Heart right ventricle (tissue), 16 donors: ENCODE results near the gene SLC25A2. TPM values are rescaled to one million over a fixed set of nuclear protein-coding genes. Genes with fewer than 3 reads are reported as not detected.
"Not testable (repeated sequence)": the region's sequence is repeated elsewhere in the genome, so short reads cannot be mapped to it uniquely, and the experiment has no call there.

Source experiments
- ATAC-seq, 8 donors: fragments of 200-7000 bp; cut with Tn5 transposase; one replicate each; pipeline ENCODE4 v1.9.1; 2020; ENCODE audit warnings: mild to moderate bottlenecking in 8 of 8, moderate library complexity in 8 of 8, moderate number of reproducible peaks in 1 of 8
- DNase-seq, 2 donors: peaks; one replicate each; pipeline ENCODE4 v3.0.0-alpha.2; 2020
- H3K27ac ChIP-seq, 10 donors: fragments of 200-600 bp; sonication (generic) in 2 of 10; one replicate each; pipeline versions ENCODE4 v1.5.0 to v1.8.0; 2020 to 2022; ENCODE audit warnings: mild to moderate bottlenecking in 3 of 10
- H3K27me3 ChIP-seq, 7 donors: fragments of 200-600 bp; one replicate each; pipeline ENCODE4 v1.8.0; 2021 to 2022; ENCODE audit warnings: mild to moderate bottlenecking in 2 of 7
- H3K36me3 ChIP-seq, 9 donors: fragments of 200-600 bp; sonication (generic) in 1 of 9; one replicate each; pipeline versions ENCODE4 v1.5.0 to v1.8.0; 2020 to 2022; ENCODE audit warnings: mild to moderate bottlenecking in 2 of 9
- H3K4me1 ChIP-seq, 9 donors: fragments of 200-600 bp; sonication (generic) in 1 of 9; one replicate each; pipeline versions ENCODE4 v1.5.0 to v1.8.0; 2020 to 2022; ENCODE audit warnings: mild to moderate bottlenecking in 4 of 9
- H3K4me3 ChIP-seq, 10 donors: fragments of 200-600 bp; sonication (generic) in 2 of 10; one replicate each; pipeline versions ENCODE4 v1.5.0 to v1.8.0; 2020 to 2022; ENCODE audit warnings: mild to moderate bottlenecking in 7 of 10, moderate library complexity in 2 of 10
- H3K9me3 ChIP-seq, 11 donors: fragments of 200-600 bp in 10 of 11; sonication (generic) in 2 of 11; one replicate each; pipeline versions ENCODE4 v1.5.0 to v1.8.0; 2013 to 2022; ENCODE audit warnings: mild to moderate bottlenecking in 2 of 11, control low read depth in 1 of 11, moderate library complexity in 1 of 11
- CTCF ChIP-seq, 9 donors: fragments of 200-600 bp; sonication (generic) in 2 of 9; IDR thresholded peaks; one replicate each; pipeline versions ENCODE4 v1.5.0 to v1.8.0; 2021 to 2022; ENCODE audit warnings: antibody characterized with exemption in 9 of 9, mild to moderate bottlenecking in 5 of 9, moderate library complexity in 1 of 9
- WGBS, 2 donors: extraction: QIAGEN DNeasy Blood & Tissue Kit; methylation state at CpG; one replicate each; pipeline ENCODE4 v1.1.7; 2013; ENCODE audit warnings: inconsistent platforms in 1 of 2; 5-methylcytosine and 5-hydroxymethylcytosine counted together
- intact Hi-C, 10 donors: fragments of 100-400 bp; cut with DNase I; formaldehyde crosslinking; loops; one replicate each; pipeline versions ENCODE4 v1.11.1 to v1.14.2; 2022
- polyA plus RNA-seq, 2 donors: library from polyadenylated mRNA; stranded (reverse); fragments of 200-250 nt; gene quantifications; one replicate each; pipeline ENCODE4 v1.2.3, GENCODE V29; 2013
- total RNA-seq, 10 donors: library from RNA; stranded (reverse); fragmentation: NEBNext Ultra II Directional in 3 of 10; extraction: Animal tissue kit (Norgen Biotek cat#: 25700) in 3 of 10; gene quantifications; one replicate each; pipeline versions ENCODE4 v1.2.1 to v1.2.4, GENCODE V29; 2021 to 2023
- donor health status: Arrhythmogenic right ventricular cardiomyopathy.
- donor health status: ischemic (EF 13 %, LVEDD 7.1; RV severe dilation, severe dysfunction).
- donor health status: healthy with polysubstance abuse.
- donor health status: DM: no; HTN: yes; CAD: no.
- donor health status: DM: no; HTN: no; CAD: no.
- donor health status: ischemic (EF 25% LVEDD 6.9; RV normal size, moderate dysfunction).
- donor health status: ischemic (EF 25% LVEDD 5.7; RV mildly dilated, moderate dysfunction).
- donor health status: healthy.
- donor health status: DM: yes; HTN: yes; CAD: no.
- donor health status: Ischemic cardiomyopathy.
- donor health status: ischemic (EF 35%, LVEDD 5.7; RV mildly dilated, moderate dysfunction).
- donor health status: nonischemic (EF 11% LVEDD 7.7; RV severe dilation, severe dysfunction).
- donor health status: DM: yes; HTN: yes; CAD: no.
- donor health status: PGD.
- donor health status: ischemic (EF 29% LVEDD 5.4; RV normal size, mild dysfunction).
- donor health status: nonischemic (EF 23%, LVEDD 6.1; RV moderate dilation, normal function).

Gene SLC25A2
- total and polyA plus RNA-seq, 12 donors: 0.22 to 0.28 (median 0.28) TPM; not detected in 9

- ATAC-seq (peak in 2 of 8 donors; percentile 28 to 38), DNase-seq (no peak)
- Histone ChIP-seq H3K27me3 (no peaks in the 10 kb centered on the region), H3K4me1 (peaks cover 0 to 23% (median 13%) of the 10 kb centered on the region in 9 donors), H3K4me3 (peak overlapping the region in 9 of 10 donors; percentile 56 to 96 (median 71)), H3K36me3 (peaks cover 0 to 52% (median 21%) of the 10 kb centered on the region in 9 donors), H3K9me3 (peaks cover 0 to 83% (median 53%) of the 10 kb centered on the region in 11 donors), H3K27ac (peak overlapping the region in 6 of 10 donors; percentile 90 to 99 (median 94))
- 61 to 63% methylated on average over 5 of the region's 5 CpGs for WGBS, 2 donors
- intact Hi-C loops: loop anchor here in 6 of 10 donors (2.0 to 10.0 kb wide), 9 partner anchors 65 to 917 kb away; partner anchors contain the start of genes ANKHD1 (in 1 of the 6), PCDHB12 (in 1 of the 6), PCDHB14 (in 1 of the 6) and PCDHB15 (in 1 of the 6)
- TF ChIP-seq CTCF (IDR thresholded peaks at IDR 0.05): no peak
Measured at GRCh38 chr5:141319699-141320098, 15.8 kb upstream of the SLC25A2 start.

- peak overlapping the region in 1 of 10 donors; percentile 90 for H3K27ac ChIP-seq
Measured at GRCh38 chr5:141319202-141319601, 15.4 kb upstream of the SLC25A2 start.

GRCh38 chr5:141316963-141317362 is 13.1 kb upstream of the SLC25A2 start:
- H3K4me3 ChIP-seq, H3K27ac ChIP-seq, ATAC-seq, H3K27me3 ChIP-seq, DNase-seq: not testable (repeated sequence)
- intact Hi-C loops: loop anchor here in 2 of 10 donors (10.0 kb wide), 2 partner anchors 62 to 92 kb away; partner anchors contain the start of gene PCDHB14 (in 1 of the 2)
- peaks cover 0 to 74% (median 21%) of the 10 kb centered on the region in 9 donors for H3K36me3 ChIP-seq
- 84 to 87% methylated on average over 4 of the region's 4 CpGs for WGBS, 2 donors
- peaks cover 0 to 94% (median 78%) of the 10 kb centered on the region in 11 donors for H3K9me3 ChIP-seq
- peaks cover 0 to 22% (median 13%) of the 10 kb centered on the region in 9 donors for H3K4me1 ChIP-seq

More at GRCh38 chr5:141319202-141319601, 15.4 kb upstream of the SLC25A2 start:
- no peak for TF ChIP-seq CTCF (IDR thresholded peaks at IDR 0.05)
- H3K27me3 ChIP-seq: no peaks in the 10 kb centered on the region
- H3K4me1 ChIP-seq: peaks cover 0 to 23% (median 13%) of the 10 kb centered on the region in 9 donors
- 88 to 91% methylated on average over 6 of the region's 6 CpGs for WGBS, 2 donors
- ATAC-seq (no peak), DNase-seq (no peak)
- peaks cover 0 to 88% (median 58%) of the 10 kb centered on the region in 11 donors for H3K9me3 ChIP-seq
- intact Hi-C loops: loop anchor here in 2 of 10 donors (10.0 kb wide), 2 partner anchors 64 to 94 kb away; partner anchors contain the start of gene PCDHB14 (in 1 of the 2)
- peak overlapping the region in 6 of 10 donors; percentile 71 to 96 (median 75) for H3K4me3 ChIP-seq
- peaks cover 0 to 57% (median 21%) of the 10 kb centered on the region in 9 donors for H3K36me3 ChIP-seq

GRCh38 chr5:141313711-141314110 is 9.9 kb upstream of the SLC25A2 start:
- no peaks in the 10 kb centered on the region for H3K27me3 ChIP-seq
- H3K4me3 ChIP-seq: no peak overlapping the region
- no peak overlapping the region for H3K27ac ChIP-seq
- intact Hi-C loops: loop anchor here in 3 of 10 donors (5.0 to 10.0 kb wide), 3 partner anchors 59 to 89 kb away; partner anchors contain the start of gene PCDHB14 (in 1 of the 3)
- no peak for ATAC-seq
- peaks cover 0 to 100% (median 91%) of the 10 kb centered on the region in 11 donors for H3K9me3 ChIP-seq
- peaks cover 0 to 8% (median 0%) of the 10 kb centered on the region in 9 donors for H3K4me1 ChIP-seq
- TF ChIP-seq CTCF (IDR thresholded peaks at IDR 0.05): no peak
- DNase-seq: no peak
- peaks cover 0 to 60% (median 10%) of the 10 kb centered on the region in 9 donors for H3K36me3 ChIP-seq

GRCh38 chr5:141306630-141307029 is 2.8 kb upstream of the SLC25A2 start:
- ATAC-seq: no peak
- H3K9me3 ChIP-seq: peaks cover 0 to 100% (median 81%) of the 10 kb centered on the region in 11 donors
- 97 to 100% methylated on average over 1 of the region's 1 CpG for WGBS, 2 donors

More at GRCh38 chr5:141306630-141307029, 2.8 kb upstream of the SLC25A2 start:
- no peak for DNase-seq
- Histone ChIP-seq H3K36me3 (no peaks in the 10 kb centered on the region), H3K27me3 (no peaks in the 10 kb centered on the region), H3K4me3 (no peak overlapping the region), H3K4me1 (no peaks in the 10 kb centered on the region), H3K27ac (no peak overlapping the region)
- intact Hi-C loops: no loop called here
- TF ChIP-seq CTCF (IDR thresholded peaks at IDR 0.05): no peak
